Ishikawa (cell line): ENCODE results near the gene TBC1D22A.

Experiments
- EGR1 ChIP-seq: IDR thresholded peaks from 2 replicates; pipeline ENCODE4 v1.6.1; 2012
- EP300 ChIP-seq: IDR thresholded peaks from 2 replicates; pipeline ENCODE4 v1.6.1; 2012; ENCODE audit warnings: borderline replicate concordance
- TF ChIP-seq, protein P1 (sequence below): IDR thresholded peaks from 2 replicates; pipeline ENCODE4 v1.6.1; 2012; ENCODE audit warnings: low read depth, mild to moderate bottlenecking
- TF ChIP-seq, protein P2 (sequence below): IDR thresholded peaks from 2 replicates; pipeline ENCODE4 v1.6.1; 2012

DNA sequence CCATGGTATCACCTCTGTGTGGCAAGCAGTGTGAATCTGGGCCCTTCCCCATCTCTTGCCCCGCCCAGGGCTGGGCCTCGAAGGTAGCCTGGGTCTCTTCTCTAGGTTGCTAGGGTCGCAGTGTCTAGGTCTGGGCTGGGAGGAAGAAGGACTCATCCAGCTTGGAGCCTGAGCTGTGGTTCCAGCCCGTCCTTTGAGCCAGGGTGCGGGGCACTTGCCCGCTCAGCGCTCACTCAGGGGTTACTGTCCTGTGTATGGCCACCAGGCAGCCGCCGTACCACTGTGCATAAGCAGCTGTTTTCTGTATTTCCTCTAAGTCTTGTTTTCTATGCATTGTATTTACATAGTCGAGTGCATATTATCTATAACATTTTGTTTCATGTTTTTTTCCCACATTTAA, 160.9 kb downstream of the TBC1D22A start:
- TF ChIP-seq EP300, result no peak
- TF ChIP-seq, protein P1, sequence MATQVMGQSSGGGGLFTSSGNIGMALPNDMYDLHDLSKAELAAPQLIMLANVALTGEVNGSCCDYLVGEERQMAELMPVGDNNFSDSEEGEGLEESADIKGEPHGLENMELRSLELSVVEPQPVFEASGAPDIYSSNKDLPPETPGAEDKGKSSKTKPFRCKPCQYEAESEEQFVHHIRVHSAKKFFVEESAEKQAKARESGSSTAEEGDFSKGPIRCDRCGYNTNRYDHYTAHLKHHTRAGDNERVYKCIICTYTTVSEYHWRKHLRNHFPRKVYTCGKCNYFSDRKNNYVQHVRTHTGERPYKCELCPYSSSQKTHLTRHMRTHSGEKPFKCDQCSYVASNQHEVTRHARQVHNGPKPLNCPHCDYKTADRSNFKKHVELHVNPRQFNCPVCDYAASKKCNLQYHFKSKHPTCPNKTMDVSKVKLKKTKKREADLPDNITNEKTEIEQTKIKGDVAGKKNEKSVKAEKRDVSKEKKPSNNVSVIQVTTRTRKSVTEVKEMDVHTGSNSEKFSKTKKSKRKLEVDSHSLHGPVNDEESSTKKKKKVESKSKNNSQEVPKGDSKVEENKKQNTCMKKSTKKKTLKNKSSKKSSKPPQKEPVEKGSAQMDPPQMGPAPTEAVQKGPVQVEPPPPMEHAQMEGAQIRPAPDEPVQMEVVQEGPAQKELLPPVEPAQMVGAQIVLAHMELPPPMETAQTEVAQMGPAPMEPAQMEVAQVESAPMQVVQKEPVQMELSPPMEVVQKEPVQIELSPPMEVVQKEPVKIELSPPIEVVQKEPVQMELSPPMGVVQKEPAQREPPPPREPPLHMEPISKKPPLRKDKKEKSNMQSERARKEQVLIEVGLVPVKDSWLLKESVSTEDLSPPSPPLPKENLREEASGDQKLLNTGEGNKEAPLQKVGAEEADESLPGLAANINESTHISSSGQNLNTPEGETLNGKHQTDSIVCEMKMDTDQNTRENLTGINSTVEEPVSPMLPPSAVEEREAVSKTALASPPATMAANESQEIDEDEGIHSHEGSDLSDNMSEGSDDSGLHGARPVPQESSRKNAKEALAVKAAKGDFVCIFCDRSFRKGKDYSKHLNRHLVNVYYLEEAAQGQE, result no peak
- TF ChIP-seq, protein P2, sequence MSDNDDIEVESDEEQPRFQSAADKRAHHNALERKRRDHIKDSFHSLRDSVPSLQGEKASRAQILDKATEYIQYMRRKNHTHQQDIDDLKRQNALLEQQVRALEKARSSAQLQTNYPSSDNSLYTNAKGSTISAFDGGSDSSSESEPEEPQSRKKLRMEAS, result no peak
- no peak for TF ChIP-seq EGR1
